C4-2B (cell line): ENCODE measurements around the gene ZDHHC14.

Experiments
- CTCF ChIP-seq: fragments of 450-650 bp; conservative IDR thresholded peaks from 2 replicates; pipeline ENCODE4 v1.5.1; 2017; ENCODE audit warnings: mild to moderate bottlenecking
- ZFX ChIP-seq: fragments of 450-650 bp; IDR thresholded peaks from 2 replicates; pipeline ENCODE4 v1.6.1; 2017

DNA sequence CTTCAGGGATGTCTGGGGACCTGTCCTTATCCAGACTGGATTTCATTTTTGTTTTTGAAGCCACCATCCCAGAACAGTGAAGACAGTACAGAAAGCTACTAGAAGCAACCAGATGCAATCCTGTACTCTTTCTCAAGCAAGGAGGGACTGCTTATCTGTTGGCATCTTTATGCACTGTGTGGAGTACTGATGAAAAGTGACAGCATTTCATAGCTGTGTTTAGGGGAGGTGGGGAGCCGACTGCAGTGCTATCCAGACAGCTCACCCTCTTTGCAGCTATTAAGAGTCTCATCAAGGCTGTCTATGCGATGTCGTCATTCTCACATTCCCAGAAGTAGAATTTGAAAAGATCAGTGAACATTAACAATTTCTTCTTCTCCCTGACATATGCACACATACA, 5.5 kb downstream of the ZDHHC14 start:
- TF ChIP-seq CTCF (no peak), ZFX (no peak)
